PFSK-1 (cell line): ENCODE data around the gene MCTS1.

Experiments
- FOXP2 ChIP-seq: optimal IDR thresholded peaks from 2 replicates; pipeline ENCODE3; 2011; ENCODE audit warnings: borderline replicate concordance, control low read depth, inconsistent platforms; ENCODE audit not compliant: insufficient read depth; ENCODE audit errors: extremely low read length, extremely low read depth
- POLR2AphosphoS5 ChIP-seq: IDR thresholded peaks from 2 replicates; pipeline ENCODE4 v1.6.1; 2012; ENCODE audit warnings: low read depth, mild to moderate bottlenecking, control low read depth, low read length, moderate library complexity
- SIN3A ChIP-seq: IDR thresholded peaks from 2 replicates; pipeline ENCODE4 v1.6.1; 2012; ENCODE audit warnings: mild to moderate bottlenecking, low read length, moderate library complexity, borderline replicate concordance; ENCODE audit not compliant: insufficient read depth
- TAF1 ChIP-seq: IDR thresholded peaks from 2 replicates; pipeline ENCODE4 v1.6.1; 2012; ENCODE audit warnings: low read length, control low read depth, borderline replicate concordance; ENCODE audit not compliant: insufficient read depth
- TF ChIP-seq, protein P1 (sequence below), 2 experiments: IDR thresholded peaks; 2 replicates each; pipeline versions ENCODE4 v1.6.1 to v1.8.0; 2011 to 2012; ENCODE audit warnings: low read depth in 2 of 2, low read length in 2 of 2, control low read depth in 1 of 2, inconsistent platforms in 1 of 2, mild to moderate bottlenecking in 1 of 2, moderate library complexity in 1 of 2; ENCODE audit not compliant: insufficient read depth in 1 of 2

The MCTS1 gene

GRCh38 chrX:120617996-120618630 is 14.2 kb downstream of the MCTS1 start:
- TF ChIP-seq SIN3A, result no peak

- TF ChIP-seq, protein P1, sequence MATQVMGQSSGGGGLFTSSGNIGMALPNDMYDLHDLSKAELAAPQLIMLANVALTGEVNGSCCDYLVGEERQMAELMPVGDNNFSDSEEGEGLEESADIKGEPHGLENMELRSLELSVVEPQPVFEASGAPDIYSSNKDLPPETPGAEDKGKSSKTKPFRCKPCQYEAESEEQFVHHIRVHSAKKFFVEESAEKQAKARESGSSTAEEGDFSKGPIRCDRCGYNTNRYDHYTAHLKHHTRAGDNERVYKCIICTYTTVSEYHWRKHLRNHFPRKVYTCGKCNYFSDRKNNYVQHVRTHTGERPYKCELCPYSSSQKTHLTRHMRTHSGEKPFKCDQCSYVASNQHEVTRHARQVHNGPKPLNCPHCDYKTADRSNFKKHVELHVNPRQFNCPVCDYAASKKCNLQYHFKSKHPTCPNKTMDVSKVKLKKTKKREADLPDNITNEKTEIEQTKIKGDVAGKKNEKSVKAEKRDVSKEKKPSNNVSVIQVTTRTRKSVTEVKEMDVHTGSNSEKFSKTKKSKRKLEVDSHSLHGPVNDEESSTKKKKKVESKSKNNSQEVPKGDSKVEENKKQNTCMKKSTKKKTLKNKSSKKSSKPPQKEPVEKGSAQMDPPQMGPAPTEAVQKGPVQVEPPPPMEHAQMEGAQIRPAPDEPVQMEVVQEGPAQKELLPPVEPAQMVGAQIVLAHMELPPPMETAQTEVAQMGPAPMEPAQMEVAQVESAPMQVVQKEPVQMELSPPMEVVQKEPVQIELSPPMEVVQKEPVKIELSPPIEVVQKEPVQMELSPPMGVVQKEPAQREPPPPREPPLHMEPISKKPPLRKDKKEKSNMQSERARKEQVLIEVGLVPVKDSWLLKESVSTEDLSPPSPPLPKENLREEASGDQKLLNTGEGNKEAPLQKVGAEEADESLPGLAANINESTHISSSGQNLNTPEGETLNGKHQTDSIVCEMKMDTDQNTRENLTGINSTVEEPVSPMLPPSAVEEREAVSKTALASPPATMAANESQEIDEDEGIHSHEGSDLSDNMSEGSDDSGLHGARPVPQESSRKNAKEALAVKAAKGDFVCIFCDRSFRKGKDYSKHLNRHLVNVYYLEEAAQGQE (IDR thresholded peaks at IDR 0.05; ENCODE audit: insufficient read depth in 1 of 2, low read depth in 2 of 2, low read length in 2 of 2), result no peak
- TF ChIP-seq POLR2AphosphoS5, result no peak
- TF ChIP-seq TAF1, result no peak
- TF ChIP-seq FOXP2, result no peak
- no peak for TF ChIP-seq SIN3A
These were observed 21.5 kb downstream of the MCTS1 start for GRCh38 chrX:120625371-120625770.

- TF ChIP-seq POLR2AphosphoS5, result peak; percentile 88
- TF ChIP-seq, protein P1 (IDR thresholded peaks at IDR 0.05; ENCODE audit: insufficient read depth in 1 of 2, low read depth in 2 of 2, low read length in 2 of 2), result no peak
- no peak for TF ChIP-seq FOXP2
- no peak for TF ChIP-seq SIN3A
- TF ChIP-seq TAF1, result no peak
These were observed 26.0 kb downstream of the MCTS1 start, which contains the start of gene C1GALT1C1 for GRCh38 chrX:120629667-120630537. Gene C1GALT1C1 (minus strand): TSS chrX:120630054. CDS start chrX:120627166, 2,888 bp downstream.

GRCh38 chrX:120638619-120639018 is 34.7 kb downstream of the MCTS1 start:
- TF ChIP-seq, protein P1 (IDR thresholded peaks at IDR 0.05; ENCODE audit: insufficient read depth in 1 of 2, low read depth in 2 of 2, low read length in 2 of 2), result no peak
- TF ChIP-seq TAF1 (no peak), POLR2AphosphoS5 (no peak), FOXP2 (no peak), SIN3A (no peak)

DNA sequence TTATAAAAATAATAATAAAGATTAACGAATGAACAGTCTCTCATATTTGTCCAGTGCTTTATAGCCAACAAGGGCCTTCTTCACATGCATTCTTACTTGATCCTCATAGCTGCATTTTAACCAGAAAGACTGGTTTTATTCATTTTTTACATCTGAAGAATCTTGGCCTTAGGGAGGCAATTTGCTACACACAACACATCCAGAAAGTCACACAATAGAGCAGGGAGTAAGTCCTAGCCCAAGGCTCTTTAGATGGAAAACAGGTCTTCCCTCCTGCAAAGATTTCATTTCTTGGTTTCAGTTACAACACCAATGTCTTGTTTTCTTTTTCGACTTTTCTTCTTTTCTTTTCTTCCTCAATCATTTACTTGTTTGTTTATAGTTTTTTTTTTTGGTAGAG is 39.0 kb downstream of the MCTS1 start:
- TF ChIP-seq FOXP2 (no peak), TAF1 (no peak), SIN3A (no peak), POLR2AphosphoS5 (no peak)
- TF ChIP-seq, protein P1 (IDR thresholded peaks at IDR 0.05; ENCODE audit: insufficient read depth in 1 of 2, low read depth in 2 of 2, low read length in 2 of 2), result no peak
